ENCODE data around the gene RIMS4.

RIMS4 gene

GRCh38 chr20:44717986-44718385 lies 92.4 kb downstream of the RIMS4 start:
- H3K27ac ChIP-seq: no peak overlapping the region
- no peaks in the 10 kb centered on the region for H3K9me3 ChIP-seq
- H3K4me1 ChIP-seq (ENCODE audit: control insufficient read depth in 1 of 2, insufficient read depth in 1 of 2, low read depth in 1 of 2, low read length in 1 of 2): no peaks in the 10 kb centered on the region
- no peaks in the 10 kb centered on the region for H3K27me3 ChIP-seq
- H3K4me3 ChIP-seq (ENCODE audit: low read depth in 1 of 2, low read length in 1 of 2): no peak overlapping the region
- TF ChIP-seq CTCF (IDR thresholded peaks at IDR 0.05): no peak
- no peaks in the 10 kb centered on the region for H3K36me3 ChIP-seq

GRCh38 chr20:44716309-44717106 lies 93.8 kb downstream of the RIMS4 start:
- H3K36me3 ChIP-seq: no peaks in the 10 kb centered on the region
- H3K4me1 ChIP-seq (ENCODE audit: control insufficient read depth in 1 of 2, insufficient read depth in 1 of 2, low read depth in 1 of 2, low read length in 1 of 2): no peaks in the 10 kb centered on the region
- TF ChIP-seq CTCF (IDR thresholded peaks at IDR 0.05): no peak
- H3K4me3 ChIP-seq (ENCODE audit: low read depth in 1 of 2, low read length in 1 of 2): no peak overlapping the region
- no peak overlapping the region for H3K27ac ChIP-seq
- no peaks in the 10 kb centered on the region for H3K27me3 ChIP-seq
- H3K9me3 ChIP-seq: no peaks in the 10 kb centered on the region

- H3K4me3 ChIP-seq (ENCODE audit: low read depth in 1 of 2, low read length in 1 of 2): no peak overlapping the region
- H3K27me3 ChIP-seq: no peaks in the 10 kb centered on the region
- no peaks in the 10 kb centered on the region for H3K36me3 ChIP-seq
- H3K4me1 ChIP-seq (ENCODE audit: control insufficient read depth in 1 of 2, insufficient read depth in 1 of 2, low read depth in 1 of 2, low read length in 1 of 2): no peaks in the 10 kb centered on the region
- H3K27ac ChIP-seq: no peak overlapping the region
- H3K9me3 ChIP-seq: no peaks in the 10 kb centered on the region
- TF ChIP-seq CTCF (IDR thresholded peaks at IDR 0.05): no peak
Observed at GRCh38 chr20:44715499-44716308, 94.6 kb downstream of the RIMS4 start.

- Histone ChIP-seq H3K4me3 (ENCODE audit: low read depth in 1 of 2, low read length in 1 of 2) (no peak within 1 kb of the TSS), H3K27me3 (no peaks in the 10 kb centered on the region), H3K27ac (no peak within 1 kb of the TSS), H3K4me1 (ENCODE audit: control insufficient read depth in 1 of 2, insufficient read depth in 1 of 2, low read depth in 1 of 2, low read length in 1 of 2) (no peaks in the 10 kb centered on the region), H3K36me3 (no peaks in the 10 kb centered on the region), H3K9me3 (no peaks in the 10 kb centered on the region)
- no peak for TF ChIP-seq CTCF (IDR thresholded peaks at IDR 0.05)
Observed at GRCh38 chr20:44714701-44715498, 95.4 kb downstream of the RIMS4 start, which contains the start of gene CCN5. TSS of gene CCN5 (plus strand) at chr20:44715369. CDS start at chr20:44715391, 22 bp downstream.

- no peaks in the 10 kb centered on the region for H3K36me3 ChIP-seq
Observed at GRCh38 chr20:44714102-44714700, 96.1 kb downstream of the RIMS4 start.

More at GRCh38 chr20:44714102-44714700, 96.1 kb downstream of the RIMS4 start:
- no peaks in the 10 kb centered on the region for H3K9me3 ChIP-seq
- no peak for TF ChIP-seq CTCF (IDR thresholded peaks at IDR 0.05)
- no peak overlapping the region for H3K27ac ChIP-seq
- H3K27me3 ChIP-seq: no peaks in the 10 kb centered on the region
- no peak overlapping the region for H3K4me3 ChIP-seq (ENCODE audit: low read depth in 1 of 2, low read length in 1 of 2)
- no peaks in the 10 kb centered on the region for H3K4me1 ChIP-seq (ENCODE audit: control insufficient read depth in 1 of 2, insufficient read depth in 1 of 2, low read depth in 1 of 2, low read length in 1 of 2)
